Measurements from ENCODE around the gene VEZT. TPM values are rescaled to one million over a fixed set of nuclear protein-coding genes. Genes with fewer than 3 reads are reported as not detected.

Gene VEZT
- total and polyA plus RNA-seq, 9 of the 15 experiments (the other 6 are each of a cell fraction or from before 2014, with no cell fraction given) = 16.1 to 61.5 (median 32.6) TPM

DNA sequence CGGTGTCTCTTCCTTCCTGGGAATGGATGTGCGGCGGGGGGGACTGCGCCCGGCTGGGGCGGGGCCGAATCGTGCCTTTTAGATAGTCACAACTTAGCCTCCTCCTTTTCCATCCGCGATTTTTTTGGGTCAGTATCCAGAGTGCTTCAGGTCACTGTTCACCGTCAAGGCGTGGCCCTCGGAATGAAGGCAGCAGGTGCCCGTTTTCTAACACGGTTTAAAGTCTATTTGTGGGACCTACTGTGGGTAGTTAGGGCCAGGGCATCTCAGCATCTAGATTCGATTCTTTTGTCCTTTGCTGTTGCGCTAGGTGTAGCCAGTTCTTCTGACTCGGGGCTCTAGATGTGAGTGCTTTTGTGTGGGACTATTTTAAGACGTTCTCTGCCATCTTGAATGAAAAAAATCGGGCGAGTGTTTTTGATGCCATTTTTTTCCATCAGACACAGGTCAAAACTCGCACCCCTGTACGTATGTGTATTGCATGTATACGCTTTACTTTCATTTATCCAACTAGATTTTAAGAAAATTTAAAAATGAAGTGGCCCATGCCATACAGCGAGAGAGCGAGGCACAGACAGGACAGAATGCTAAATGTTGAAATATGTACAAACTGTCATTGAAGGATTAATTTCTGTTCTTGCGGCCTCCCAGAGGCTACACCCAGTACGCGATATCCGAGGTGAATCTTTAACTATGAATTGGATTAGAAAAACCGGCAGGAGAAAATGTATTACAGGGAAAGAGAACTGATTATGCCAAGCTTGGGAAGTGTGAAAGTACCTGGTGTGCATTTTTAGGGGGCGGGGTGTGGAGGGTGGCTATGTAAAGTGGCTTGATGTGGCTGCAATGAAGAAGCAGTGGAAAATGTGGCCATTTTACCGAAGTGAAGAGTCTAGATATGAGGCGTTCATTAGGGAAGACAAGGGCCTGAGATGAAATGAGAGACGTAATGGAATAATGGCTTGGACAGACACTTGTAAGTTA lies 835 bp downstream of the VEZT start (continued):
- TF ChIP-seq, protein P1, sequence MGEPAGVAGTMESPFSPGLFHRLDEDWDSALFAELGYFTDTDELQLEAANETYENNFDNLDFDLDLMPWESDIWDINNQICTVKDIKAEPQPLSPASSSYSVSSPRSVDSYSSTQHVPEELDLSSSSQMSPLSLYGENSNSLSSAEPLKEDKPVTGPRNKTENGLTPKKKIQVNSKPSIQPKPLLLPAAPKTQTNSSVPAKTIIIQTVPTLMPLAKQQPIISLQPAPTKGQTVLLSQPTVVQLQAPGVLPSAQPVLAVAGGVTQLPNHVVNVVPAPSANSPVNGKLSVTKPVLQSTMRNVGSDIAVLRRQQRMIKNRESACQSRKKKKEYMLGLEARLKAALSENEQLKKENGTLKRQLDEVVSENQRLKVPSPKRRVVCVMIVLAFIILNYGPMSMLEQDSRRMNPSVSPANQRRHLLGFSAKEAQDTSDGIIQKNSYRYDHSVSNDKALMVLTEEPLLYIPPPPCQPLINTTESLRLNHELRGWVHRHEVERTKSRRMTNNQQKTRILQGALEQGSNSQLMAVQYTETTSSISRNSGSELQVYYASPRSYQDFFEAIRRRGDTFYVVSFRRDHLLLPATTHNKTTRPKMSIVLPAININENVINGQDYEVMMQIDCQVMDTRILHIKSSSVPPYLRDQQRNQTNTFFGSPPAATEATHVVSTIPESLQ (CRISPR knock-in tag; IDR thresholded peaks at IDR 0.05) = no peak
- TF ChIP-seq, protein P2, sequence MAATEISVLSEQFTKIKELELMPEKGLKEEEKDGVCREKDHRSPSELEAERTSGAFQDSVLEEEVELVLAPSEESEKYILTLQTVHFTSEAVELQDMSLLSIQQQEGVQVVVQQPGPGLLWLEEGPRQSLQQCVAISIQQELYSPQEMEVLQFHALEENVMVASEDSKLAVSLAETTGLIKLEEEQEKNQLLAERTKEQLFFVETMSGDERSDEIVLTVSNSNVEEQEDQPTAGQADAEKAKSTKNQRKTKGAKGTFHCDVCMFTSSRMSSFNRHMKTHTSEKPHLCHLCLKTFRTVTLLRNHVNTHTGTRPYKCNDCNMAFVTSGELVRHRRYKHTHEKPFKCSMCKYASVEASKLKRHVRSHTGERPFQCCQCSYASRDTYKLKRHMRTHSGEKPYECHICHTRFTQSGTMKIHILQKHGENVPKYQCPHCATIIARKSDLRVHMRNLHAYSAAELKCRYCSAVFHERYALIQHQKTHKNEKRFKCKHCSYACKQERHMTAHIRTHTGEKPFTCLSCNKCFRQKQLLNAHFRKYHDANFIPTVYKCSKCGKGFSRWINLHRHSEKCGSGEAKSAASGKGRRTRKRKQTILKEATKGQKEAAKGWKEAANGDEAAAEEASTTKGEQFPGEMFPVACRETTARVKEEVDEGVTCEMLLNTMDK (IDR thresholded peaks at IDR 0.05; ENCODE audit: borderline replicate concordance, insufficient read depth, low read depth, low read length, poor library complexity, severe bottlenecking) = no peak
- TF ChIP-seq, protein P3, sequence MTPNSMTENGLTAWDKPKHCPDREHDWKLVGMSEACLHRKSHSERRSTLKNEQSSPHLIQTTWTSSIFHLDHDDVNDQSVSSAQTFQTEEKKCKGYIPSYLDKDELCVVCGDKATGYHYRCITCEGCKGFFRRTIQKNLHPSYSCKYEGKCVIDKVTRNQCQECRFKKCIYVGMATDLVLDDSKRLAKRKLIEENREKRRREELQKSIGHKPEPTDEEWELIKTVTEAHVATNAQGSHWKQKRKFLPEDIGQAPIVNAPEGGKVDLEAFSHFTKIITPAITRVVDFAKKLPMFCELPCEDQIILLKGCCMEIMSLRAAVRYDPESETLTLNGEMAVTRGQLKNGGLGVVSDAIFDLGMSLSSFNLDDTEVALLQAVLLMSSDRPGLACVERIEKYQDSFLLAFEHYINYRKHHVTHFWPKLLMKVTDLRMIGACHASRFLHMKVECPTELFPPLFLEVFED (CRISPR knock-in tag; conservative IDR thresholded peaks at IDR 0.05) = no peak
- TF ChIP-seq MAFK (IDR thresholded peaks at IDR 0.05; ENCODE audit: low read length) (no peak), ATF1 (CRISPR knock-in tag; IDR thresholded peaks at IDR 0.05) (no peak), ATF1 (tag; IDR thresholded peaks at IDR 0.05) (no peak), ETV5 (CRISPR knock-in tag; IDR thresholded peaks at IDR 0.05; ENCODE audit: low read depth) (no peak), HSF4 (CRISPR knock-in tag; IDR thresholded peaks at IDR 0.05; ENCODE audit: borderline replicate concordance) (no peak), MXI1 (IDR thresholded peaks at IDR 0.05; ENCODE audit: low read depth, low read length) (no peak), LARP7 (IDR thresholded peaks at IDR 0.05) (no peak), CHCHD3 (CRISPR knock-in tag; IDR thresholded peaks at IDR 0.05) (no peak), ILK (tag; IDR thresholded peaks at IDR 0.05; ENCODE audit: borderline replicate concordance, low read depth) (no peak)
- TF ChIP-seq, protein P4, sequence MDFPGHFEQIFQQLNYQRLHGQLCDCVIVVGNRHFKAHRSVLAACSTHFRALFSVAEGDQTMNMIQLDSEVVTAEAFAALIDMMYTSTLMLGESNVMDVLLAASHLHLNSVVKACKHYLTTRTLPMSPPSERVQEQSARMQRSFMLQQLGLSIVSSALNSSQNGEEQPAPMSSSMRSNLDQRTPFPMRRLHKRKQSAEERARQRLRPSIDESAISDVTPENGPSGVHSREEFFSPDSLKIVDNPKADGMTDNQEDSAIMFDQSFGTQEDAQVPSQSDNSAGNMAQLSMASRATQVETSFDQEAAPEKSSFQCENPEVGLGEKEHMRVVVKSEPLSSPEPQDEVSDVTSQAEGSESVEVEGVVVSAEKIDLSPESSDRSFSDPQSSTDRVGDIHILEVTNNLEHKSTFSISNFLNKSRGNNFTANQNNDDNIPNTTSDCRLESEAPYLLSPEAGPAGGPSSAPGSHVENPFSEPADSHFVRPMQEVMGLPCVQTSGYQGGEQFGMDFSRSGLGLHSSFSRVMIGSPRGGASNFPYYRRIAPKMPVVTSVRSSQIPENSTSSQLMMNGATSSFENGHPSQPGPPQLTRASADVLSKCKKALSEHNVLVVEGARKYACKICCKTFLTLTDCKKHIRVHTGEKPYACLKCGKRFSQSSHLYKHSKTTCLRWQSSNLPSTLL (IDR thresholded peaks at IDR 0.05) = no peak
- TF ChIP-seq, protein P5, sequence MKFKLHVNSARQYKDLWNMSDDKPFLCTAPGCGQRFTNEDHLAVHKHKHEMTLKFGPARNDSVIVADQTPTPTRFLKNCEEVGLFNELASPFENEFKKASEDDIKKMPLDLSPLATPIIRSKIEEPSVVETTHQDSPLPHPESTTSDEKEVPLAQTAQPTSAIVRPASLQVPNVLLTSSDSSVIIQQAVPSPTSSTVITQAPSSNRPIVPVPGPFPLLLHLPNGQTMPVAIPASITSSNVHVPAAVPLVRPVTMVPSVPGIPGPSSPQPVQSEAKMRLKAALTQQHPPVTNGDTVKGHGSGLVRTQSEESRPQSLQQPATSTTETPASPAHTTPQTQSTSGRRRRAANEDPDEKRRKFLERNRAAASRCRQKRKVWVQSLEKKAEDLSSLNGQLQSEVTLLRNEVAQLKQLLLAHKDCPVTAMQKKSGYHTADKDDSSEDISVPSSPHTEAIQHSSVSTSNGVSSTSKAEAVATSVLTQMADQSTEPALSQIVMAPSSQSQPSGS (CRISPR knock-in tag; IDR thresholded peaks at IDR 0.05) = no peak
- TF ChIP-seq, protein P6, sequence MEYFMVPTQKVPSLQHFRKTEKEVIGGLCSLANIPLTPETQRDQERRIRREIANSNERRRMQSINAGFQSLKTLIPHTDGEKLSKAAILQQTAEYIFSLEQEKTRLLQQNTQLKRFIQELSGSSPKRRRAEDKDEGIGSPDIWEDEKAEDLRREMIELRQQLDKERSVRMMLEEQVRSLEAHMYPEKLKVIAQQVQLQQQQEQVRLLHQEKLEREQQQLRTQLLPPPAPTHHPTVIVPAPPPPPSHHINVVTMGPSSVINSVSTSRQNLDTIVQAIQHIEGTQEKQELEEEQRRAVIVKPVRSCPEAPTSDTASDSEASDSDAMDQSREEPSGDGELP (CRISPR knock-in tag; IDR thresholded peaks at IDR 0.05; ENCODE audit: borderline replicate concordance) = peak; percentile 0; the same call in 1 of the 2 replicates

All from K562 (cell line).